ENCODE measurements around the gene SLC17A7.
A peak's percentile ranks its signal among the peaks of the same experiment; 100 is the strongest.

Gene SLC17A7

DNA sequence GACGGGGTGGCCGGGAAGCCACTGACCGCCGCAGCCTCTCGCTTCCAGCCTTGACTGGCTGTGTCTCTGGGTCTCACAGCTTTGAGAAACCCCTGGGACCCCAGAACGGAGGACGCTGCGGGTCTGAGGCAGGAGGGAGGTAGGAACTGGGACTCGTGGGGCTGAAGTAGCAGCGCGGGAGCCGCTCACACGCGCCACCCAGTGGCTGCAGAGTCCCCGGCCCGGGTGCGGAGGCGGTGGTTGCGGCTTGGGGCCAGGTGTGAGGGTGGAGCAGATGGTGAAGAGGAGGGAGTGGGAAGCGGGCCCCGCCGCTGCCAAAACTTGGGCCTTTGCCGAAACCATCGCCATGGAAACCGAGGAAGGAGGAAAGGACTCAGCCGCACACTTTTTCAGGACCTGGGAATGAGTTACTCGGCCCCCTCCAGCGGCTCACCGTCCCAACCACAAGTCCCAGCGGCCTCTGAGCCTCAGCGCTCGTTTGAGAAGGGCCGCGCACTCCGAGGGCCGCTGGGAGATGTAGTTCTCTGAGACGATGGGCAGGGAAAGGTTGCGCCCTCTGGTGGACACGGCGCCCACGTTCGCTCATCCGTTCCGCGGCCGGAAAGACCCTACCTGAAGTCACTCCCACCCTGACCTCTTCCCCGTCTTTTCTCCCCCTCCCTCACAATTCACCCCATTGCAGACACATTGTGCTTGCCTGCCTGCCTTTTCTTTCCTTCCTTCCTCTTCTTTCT is 2.2 kb upstream of the SLC17A7 start:
- peak; percentile 93 for DNase-seq

DNA sequence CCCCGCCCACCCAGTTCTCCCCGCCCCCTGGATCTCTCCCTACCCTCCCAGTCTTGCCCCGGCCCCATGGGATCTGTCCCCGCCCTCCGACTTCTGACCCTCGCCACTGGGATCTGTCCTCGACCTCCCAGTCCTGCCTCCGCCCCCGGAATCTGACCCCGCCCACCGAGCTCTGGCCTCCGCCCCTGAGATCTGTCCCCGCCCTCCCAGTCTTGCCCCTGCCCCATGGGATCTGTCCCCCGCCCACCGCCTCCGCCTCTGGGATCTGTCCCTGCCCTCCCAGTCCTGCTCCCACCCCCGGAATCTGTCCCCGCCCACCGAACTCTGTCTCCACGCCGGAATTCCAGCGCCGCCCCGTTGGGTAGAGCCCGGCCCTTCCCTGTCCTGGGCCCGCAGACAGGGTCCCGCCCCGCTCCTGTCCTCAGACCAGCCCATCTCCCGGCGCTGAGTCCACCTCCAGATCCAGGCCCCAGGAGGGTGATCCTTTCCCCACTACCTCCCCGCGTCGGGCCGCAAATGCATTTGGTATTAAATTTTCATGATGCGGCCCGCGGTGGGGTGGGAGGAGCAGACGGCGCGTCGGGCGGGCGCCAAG is 1.5 kb upstream of the SLC17A7 start:
- no peak for DNase-seq

DNA sequence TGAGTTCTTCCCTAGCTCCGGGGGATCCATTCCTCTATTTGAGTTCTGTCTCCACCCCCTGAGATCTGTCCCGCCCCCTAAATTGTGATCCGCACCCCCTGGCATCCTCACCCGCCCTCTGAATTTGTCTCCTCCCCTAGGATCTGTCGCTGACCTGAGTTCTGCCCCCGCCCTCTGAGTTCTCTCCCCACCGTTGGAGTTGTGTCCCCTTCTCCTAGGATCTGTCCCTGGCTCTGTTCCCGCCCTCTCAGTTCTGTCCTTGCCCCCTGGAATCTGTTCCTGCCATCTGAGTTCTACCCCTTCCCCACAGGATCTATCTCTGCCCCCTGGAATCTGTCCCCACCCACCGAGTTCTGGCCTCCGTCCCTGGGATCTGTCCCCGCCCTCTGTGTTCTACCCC is 1.0 kb upstream of the SLC17A7 start:
- DNase-seq: no peak

DNA sequence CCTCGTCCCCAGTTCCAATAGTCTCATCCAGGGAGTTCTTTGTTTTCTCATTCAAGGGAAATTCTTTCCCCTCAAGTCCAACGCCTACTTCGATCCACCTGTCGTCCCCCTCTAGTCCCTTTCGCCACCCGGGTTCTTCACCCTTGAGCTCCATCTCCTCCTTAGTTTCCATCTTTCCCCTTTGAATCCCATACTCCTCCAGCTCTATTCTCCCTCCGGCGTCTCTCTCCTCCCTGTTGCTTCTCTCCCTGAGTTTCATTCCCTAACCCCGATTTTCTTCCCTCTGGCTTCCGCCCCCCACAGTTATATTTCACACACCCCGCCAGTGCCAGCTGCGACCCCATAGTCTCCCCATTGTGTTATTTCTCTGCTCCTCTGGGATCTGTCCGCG is 628 bp upstream of the SLC17A7 start:
- DNase-seq: no peak

DNA sequence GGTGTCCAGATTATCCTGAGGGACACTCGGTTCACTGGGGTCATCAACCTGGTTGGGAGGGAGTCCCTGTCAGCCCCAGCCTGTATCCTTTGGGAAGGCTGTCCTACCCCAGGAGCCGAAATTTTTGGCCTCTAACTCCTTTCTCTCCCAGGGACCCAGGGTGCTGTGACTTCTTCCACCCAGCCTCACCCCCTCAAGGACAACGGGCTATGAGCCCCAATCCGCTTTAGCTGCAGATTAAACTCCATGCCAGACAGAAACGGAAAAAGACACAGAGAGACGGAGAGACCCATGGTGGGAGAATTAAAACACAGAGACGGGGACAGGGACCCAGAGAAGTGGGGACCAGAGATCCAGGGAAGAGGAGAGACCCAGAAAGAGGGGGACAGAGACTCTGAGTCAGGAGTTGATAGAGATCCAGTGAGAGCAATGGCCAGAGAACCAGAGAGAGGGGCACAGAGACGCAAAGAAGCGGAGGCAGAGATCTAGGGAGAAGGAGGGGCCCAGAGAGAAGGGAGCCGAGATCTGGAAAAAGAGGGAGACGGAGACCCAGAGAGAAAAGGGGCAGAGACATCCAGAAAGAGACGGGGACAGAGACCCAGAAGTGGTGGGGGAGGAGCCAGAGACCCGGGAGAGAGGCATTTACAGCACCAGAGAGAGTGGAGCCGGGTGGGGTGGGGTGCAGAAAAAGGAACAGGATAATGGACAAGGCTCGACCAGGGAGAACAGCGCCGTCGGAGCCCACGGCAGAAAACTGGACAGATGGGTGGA is 703 bp downstream of the SLC17A7 start:
- no peak for DNase-seq

DNA sequence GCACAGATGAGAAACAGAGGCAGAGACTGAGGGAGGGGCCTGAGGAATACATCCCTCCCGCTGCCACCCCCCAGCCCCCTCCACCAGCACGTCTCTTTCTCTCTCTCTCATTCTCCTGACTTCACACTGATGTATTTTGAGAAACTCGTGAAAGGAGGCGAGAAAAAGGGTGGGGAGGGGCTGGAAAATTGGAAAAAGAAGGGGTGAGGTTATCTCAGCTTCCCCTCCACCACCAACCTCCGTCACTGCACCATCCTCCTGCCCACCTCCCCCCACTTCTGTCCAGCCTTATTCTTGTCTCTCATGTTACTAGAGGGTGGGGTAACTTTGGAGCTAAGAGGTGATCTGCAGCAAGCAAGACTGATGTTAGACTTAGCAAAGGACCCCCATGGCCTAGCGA is 1.5 kb downstream of the SLC17A7 start:
- DNase-seq: no peak

DNA sequence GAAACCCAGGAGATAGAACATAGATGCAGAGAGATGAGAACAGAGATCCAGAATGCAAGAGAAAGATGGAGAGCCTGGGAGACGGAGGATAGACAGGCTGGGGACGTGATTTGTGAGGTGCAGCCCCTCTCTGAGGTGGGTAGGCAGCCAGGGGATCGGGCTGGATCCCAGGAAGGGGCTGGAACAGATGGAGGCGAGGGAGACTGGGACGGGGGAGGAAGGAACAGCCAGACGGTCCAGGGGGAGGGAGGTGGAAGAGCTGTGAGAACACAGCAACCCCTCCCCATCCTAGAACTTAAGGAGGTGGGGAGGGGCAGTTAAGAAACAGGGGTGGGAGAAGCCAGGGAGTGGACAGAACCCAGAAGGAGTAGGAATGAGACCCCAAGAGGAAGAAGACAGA is 3.1 kb downstream of the SLC17A7 start:
- DNase-seq: no peak

DNA sequence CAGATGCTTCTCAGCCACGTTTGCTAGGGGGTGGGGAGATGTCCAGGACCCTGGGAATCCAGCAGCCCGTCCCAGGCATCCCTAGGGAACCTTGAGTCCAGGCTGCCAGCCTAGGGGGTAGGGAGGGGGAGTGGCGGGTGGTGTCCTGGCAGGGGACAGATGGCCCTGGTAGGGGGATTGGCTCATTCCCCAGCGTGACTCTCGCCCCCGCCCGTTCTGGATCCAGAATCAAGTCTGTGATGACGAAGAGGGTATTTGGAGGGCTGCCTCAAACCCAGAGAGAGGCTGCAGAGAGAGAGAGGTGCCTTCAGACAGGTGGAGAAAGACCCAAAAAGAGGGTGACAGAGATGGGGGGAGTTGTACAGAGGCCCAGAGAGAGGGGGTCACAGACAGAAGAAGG is 4.1 kb downstream of the SLC17A7 start:
- no peak for DNase-seq

DNA sequence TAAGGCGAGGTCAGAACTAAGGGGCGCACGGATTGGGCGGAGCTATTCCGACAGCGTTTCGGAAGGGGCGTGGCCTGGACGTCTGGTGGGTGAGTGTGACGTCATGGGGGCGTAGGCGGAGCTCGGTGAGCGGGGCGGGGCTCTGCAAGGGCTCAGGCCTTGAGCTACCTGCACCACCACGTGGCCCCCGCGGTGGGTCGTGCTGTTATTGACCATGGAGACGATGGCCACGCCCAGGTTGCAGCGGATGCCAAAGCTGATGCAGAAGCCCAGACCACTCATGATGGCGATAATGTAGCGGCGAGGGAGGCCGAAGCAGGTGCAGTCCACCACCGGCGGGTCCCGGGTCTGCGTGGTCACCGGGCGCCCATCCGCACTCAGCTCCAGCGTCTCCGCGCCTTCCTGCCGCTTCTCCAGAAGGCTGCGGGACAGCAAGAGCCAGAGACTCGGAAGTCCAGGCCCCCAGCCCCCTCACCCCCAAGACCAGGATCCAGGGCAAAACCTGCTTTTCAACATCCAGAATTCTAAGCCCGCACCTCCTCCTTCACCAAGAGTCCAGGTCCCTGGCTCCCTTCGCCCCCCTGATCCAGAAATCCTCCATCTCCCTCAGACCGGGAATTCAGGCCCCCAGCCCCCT is 4.8 kb downstream of the SLC17A7 start:
- no peak for DNase-seq

DNA sequence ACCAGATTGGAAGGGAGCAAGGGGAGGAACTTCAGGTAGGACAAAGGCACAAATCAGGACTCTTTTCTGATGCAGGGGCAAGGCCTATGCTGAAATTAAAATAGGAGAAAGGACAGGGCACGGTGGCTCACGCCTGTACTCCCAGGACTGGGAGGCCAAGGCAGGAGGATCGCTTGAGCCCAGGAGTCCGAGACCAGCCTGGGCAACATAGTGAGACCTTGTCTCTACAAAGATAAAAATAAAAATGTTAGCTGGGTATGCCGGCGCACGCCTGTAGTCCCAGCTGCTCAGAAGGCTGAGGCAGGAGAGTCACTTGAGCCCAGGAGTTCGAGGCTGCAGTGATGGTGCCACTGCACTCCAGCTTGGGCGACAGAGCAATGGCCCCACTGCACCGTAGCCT is 5.7 kb downstream of the SLC17A7 start:
- no peak for DNase-seq

DNA sequence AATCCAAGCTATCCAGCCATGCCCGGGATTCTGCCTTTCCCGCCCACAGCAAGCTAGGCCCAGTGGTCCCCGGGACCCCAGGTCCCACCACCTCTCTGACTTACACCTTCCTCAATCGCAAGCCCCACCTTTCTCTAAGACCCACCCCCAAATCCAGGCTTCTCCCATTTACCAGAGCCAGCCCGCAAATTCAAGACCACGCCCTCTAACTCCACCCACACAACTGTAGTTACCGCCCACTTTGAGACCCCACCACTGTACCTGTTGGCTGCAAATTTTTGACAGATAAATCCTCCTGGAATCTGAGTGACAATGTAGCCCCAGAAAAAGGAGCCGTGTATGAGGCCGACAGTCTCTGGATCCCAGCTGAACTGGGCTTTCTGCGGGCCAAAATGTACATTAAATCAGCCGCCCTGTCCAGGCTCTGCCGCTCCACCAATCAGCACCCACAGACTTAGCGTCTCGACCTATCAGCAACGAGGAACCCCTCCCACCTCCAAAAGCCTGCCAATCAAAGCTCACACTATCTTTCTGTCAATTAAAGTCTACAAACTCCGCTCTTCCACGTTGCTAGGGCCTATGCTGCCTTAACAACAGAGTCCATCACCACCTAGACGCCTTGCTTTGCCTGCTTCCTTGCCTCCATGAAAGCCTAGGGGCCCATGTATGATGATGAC is 6.3 kb downstream of the SLC17A7 start:
- DNase-seq: no peak

DNA sequence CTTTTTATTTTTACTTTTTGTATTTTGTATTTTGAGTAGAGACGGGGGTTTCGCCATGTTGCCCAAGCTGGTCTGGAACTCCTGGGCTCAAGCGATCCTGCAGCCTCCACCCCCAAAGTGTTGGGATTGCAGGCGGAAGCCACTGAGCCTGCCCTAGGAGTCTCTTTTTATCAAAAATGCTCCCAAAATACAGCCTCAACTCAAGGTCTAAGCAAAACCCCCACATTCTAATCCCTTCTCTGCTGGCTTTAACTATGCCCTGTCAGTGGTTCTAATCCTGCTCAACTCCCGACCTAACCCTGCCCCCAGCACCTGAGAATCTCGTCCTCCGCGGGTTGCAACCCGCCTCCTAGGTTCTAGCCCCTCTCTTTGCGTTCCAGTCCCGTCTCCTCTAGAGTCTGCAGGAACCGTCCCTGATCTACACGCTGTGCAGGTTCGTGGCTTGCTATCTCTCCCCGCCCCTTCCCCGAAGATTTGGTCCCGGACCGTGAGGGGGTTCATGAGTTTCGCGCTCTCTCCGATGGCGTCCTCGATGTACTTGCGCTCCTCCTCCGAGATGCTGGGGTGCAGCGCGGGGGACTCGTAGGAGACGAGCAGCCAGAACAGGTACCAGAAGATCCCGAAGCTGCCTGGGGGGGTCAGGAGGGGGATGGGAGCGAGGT is 8.0 kb downstream of the SLC17A7 start:
- no peak for DNase-seq

DNA sequence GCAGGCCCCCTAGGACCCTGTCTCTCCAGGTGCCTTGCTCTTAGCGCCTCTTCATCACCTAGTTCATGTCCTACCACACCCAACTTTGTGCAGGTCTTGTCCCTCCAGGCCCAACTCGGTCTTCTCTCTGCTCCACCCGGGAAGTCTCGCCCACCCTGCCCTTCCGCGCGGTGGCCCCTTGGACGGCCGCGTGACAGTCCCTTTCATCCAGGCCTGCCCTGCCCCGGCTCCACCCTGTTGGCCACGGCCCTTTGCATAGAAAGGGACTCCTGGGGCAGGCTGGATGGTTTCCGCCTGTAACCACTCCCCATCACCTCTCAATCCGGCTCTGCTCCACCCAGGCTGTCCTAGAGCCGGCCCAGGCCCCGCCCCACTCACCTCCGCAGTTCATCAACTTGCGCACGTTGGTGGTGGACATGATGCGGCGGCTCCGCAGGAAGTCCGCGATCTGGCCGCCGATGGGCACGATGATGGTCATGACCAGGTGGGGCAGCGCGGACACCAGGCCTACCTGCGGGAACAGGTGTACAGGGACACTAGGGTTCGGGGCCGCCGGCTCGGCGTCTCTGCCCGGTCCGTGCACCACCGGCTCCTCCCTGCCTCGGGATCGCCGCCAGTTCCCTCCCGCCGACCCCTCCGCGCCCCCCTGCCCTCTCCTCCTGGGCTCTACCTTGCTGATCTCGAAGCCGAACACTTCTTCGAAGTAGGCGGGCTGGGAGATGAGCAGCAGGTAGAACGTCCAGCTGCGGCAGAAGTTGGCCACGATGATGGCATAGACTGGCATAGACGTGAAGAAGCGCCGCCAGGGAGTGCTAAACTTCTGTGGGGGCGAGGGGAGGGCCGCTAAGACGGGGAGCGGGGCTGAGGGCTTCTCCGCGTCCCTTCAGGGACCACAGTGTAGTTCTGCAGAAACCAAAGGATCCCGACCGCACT is 8.9 kb downstream of the SLC17A7 start:
- DNase-seq: no peak

DNA sequence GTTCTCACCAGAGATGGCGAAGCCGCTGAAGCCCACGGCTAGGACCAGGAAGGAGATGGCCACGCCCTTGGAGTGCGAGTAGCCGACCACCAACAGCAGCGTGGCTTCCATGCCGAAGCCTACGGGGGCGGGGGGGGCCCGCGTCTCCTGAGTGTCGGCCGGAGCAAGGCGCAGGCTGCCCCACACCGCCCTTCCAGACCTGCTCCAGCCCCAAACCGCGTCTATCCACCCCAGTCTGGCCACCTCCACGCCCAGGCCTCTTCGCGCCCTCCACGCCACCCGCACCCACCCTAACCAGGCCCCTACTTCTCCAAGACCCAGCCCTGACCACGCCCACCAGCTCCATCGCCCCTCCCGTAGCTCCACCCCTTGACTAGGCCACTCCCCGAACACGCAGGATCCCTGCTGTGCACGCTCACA is 10.0 kb downstream of the SLC17A7 start:
- DNase-seq: no peak

DNA sequence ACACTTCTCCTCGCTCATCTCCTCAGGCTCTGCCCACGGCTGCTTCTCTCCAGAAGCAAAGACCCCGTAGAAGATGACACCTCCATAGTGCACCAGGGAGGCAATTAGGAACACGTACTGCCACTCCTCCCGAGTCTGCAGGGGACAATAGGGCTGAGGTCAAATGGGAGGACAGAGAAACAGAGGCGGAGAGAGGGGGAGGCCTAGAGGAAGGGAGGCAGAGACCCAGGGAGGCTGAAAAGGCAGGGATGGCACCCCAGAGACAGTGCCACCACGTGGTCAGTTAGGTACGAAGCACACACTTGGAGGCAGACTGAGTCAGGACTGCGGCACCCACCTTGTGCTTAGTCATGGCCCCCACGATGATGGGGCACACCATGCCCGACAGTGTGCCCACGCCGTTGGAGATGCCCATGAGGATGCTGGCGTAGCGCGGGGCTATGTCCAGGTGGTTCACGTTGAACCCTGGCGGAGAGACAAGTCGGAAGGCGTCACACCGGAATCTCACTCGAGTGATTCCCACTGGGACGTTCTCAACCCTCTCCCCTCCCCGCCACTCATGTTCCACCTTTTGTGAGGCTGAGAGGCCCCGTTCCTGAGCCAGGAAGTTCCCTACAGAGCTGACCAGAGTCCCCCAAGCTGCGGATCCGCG is 10.5 kb downstream of the SLC17A7 start:
- no peak for DNase-seq

DNA sequence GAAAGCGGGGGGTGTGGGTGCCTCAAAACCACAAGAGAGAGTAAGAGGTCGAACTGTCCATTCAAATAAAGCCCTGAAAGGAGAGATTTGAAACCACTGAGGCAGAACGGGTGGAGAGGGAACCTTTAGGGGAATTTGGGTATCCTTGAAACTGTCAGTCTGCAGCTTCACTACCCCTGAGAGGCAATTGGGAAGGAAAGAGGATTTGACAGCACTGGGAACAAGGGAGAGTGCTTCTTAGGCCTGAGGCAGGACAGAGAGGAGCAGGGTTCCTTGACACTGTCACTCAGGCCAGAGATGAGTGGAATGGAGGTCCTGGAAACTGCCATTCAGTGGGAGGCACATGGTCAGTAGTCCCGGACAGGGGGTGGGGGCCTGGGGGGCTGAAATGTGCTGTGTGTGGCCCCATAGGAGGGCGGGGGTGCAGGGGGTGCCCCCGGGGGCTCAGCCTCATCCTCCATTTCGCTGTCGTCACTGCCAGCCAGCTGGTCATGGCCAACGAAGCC is 11.1 kb downstream of the SLC17A7 start:
- DNase-seq: no peak

DNA sequence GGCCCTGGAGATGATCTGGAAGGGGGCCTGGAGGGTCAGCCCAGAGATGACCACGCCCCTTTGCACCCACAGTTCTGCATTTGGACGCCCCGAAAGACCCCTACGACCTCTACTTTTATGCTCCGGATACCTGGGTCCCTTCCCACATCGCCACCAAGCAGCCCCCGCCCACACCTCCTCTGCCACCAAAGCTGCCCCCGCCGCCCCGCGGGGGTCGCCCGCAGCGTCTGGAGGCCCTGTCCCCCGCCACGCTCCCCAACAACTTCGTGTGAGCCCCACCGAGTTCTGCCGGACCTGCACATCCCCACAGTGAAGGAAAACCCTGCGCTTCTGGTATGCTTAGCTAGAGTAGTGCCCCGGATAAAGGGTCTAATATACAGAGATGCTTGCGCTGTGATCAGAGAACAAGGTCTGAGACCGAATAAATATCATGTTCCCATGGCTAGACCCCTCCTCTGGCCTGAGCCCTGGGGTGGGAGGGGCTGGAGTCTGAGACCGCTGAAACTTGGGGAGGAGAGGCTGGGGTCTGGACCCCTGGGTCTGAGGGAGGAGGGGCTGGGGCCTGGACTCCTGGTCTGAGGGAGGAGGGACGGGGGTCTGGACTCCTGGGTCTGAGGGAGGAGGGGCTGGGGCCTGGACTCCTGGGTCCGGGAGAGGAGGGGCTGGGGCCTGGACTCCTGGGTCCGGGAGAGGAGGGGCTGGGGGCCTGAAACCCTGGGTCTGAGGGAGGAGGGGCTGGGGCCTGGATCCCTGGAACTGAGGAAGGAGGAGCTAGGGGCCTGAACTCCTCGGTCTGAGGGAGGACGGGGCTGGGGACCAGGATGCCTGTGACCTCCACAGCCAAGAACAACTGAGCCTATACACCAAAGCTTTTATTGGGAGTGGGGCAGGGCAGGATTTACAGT is 12.5 kb downstream of the SLC17A7 start:
- no peak for DNase-seq

DNA sequence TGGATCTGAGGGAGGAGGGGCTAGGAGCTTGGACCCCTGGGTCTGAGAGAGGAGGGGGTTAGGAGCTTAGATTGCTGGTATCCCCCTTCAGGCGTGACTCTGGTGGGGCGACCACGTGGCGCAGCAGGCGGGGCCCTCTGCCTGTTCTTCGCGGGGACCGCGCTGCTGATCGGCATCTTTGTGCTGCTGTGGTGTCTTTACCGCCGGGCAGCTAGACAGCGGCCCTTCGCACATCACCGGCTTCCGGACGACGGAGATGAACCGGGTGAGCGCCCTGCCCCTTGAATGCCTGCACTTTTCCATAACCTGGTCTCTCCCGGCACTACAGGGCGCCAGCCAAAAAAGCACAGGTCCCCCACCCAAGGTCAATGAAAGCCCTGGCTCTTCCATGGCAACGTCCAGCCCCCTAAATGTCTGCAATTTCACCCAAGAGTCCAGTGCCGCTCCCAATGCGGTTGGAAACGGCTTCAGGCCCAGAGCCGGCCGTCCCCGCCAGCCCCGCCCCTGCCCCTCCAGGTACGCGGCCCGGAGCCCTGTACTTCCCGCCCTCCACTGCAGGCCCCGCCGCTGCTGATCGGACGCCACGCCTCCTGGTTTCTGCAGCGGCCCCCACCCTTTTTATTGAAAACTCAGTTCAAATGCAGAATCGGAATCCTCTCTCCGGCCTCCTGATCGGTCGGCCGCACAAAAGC is 13.3 kb downstream of the SLC17A7 start:
- no peak for DNase-seq

DNA sequence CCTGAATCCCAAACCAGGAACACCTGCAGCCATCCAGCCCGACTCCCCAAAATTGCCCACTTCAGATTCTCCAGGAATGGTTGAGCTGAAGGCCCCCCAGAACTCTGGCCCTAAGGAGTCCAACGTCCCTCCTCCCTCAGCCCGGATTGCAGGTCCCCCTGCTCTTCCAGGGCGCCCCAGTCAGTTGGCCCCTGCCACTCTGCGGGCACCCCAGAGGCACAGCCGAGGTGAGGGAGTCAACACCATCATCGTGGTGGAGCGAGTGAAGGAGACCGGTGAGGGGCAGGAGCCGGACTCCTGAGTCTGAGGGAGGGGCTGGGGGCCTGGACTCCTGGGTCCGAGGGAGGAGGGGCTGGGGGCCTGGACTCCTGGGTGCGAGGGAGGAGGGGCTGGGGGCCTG is 14.0 kb downstream of the SLC17A7 start:
- no peak for DNase-seq
